K562 (cell line): ENCODE data around the gene DNAAF2. TPM values are rescaled to one million over a fixed set of nuclear protein-coding genes. Genes with fewer than 3 reads are reported as not detected.

Source experiments
- ATF7 ChIP-seq: fragments of 450-650 bp; IDR thresholded peaks from 2 replicates; pipeline ENCODE4 v1.7.1; 2014; ENCODE audit warnings: mild to moderate bottlenecking, moderate library complexity
- CSDE1 ChIP-seq, 2 experiments: fragments of 450-650 bp; IDR thresholded peaks; 2 replicates each; pipeline ENCODE4 v1.6.1; 2016; ENCODE audit warnings: mild to moderate bottlenecking in 1 of 2
- DEAF1 ChIP-seq: fragments of 450-650 bp; formaldehyde crosslinking; IDR thresholded peaks from 2 replicates; pipeline ENCODE4 v1.4.0; 2020; ENCODE audit warnings: mild to moderate bottlenecking, moderate library complexity
- DLX4 ChIP-seq: fragments of 250-450 bp; sonication (Bioruptor Pico); IDR thresholded peaks from 2 replicates; pipeline ENCODE4 v1.6.1; 2021; ENCODE audit warnings: mild to moderate bottlenecking
- DPF2 ChIP-seq: fragments of 450-650 bp; IDR thresholded peaks from 2 replicates; pipeline ENCODE4 v1.6.1; 2016
- E4F1 ChIP-seq: fragments of 250-450 bp; sonication (Bioruptor Pico); IDR thresholded peaks from 2 replicates; pipeline ENCODE4 v1.5.0; 2021; ENCODE audit warnings: mild to moderate bottlenecking, borderline replicate concordance
- GTF2A2 ChIP-seq: IDR thresholded peaks from 2 replicates; pipeline ENCODE4 v1.6.1; 2016; ENCODE audit warnings: mild to moderate bottlenecking, missing genetic modification characterization, missing compliant biosample characterization
- NR2C2 ChIP-seq, 2 experiments: fragments of 200-800 bp in 1 of 2; sonication (Bioruptor generic) in 1 of 2; sonication (generic) in 1 of 2; formaldehyde crosslinking in 1 of 2; IDR thresholded peaks; 2 replicates each; pipeline versions ENCODE4 v1.6.1 to v1.8.0; 2016 to 2022; ENCODE audit warnings: mild to moderate bottlenecking in 1 of 2, missing compliant biosample characterization in 1 of 2, missing genetic modification characterization in 1 of 2, missing genetic modification reagents in 1 of 2
- POLR3A ChIP-seq: IDR thresholded peaks from 2 replicates; pipeline ENCODE4 v1.6.1; 2011; ENCODE audit warnings: borderline replicate concordance, mild to moderate bottlenecking, moderate library complexity; ENCODE audit not compliant: insufficient read length, insufficient read depth; ENCODE audit errors: extremely low read depth
- PREB ChIP-seq: sonication (generic); formaldehyde crosslinking; IDR thresholded peaks from 2 replicates; pipeline ENCODE4 v1.8.1; 2023; ENCODE audit warnings: mild to moderate bottlenecking, missing genetic modification reagents
- SAP30 ChIP-seq: fragments of 200-600 bp; sonication (generic); IDR thresholded peaks from 2 replicates; pipeline ENCODE4 v1.6.1; 2012; ENCODE audit warnings: borderline replicate concordance, low read depth, mild to moderate bottlenecking, moderate library complexity, low read length, control low read depth, inconsistent platforms; ENCODE audit not compliant: insufficient read depth, poor library complexity, severe bottlenecking
- SIN3A ChIP-seq, 2 experiments: fragments of 150-350 bp in 1 of 2; IDR thresholded peaks; 2 replicates each; pipeline ENCODE4 v1.6.1; 2011 to 2016; ENCODE audit warnings: borderline replicate concordance in 2 of 2, low read depth in 2 of 2, low read length in 2 of 2, mild to moderate bottlenecking in 2 of 2, moderate library complexity in 2 of 2; ENCODE audit not compliant: control insufficient read depth in 1 of 2
- SMAD1 ChIP-seq: fragments of 150-350 bp; IDR thresholded peaks from 2 replicates; pipeline ENCODE4 v1.6.1; 2014; ENCODE audit warnings: low read length, low read depth; ENCODE audit not compliant: partially characterized antibody
- SNAPC5 ChIP-seq: fragments of 250-450 bp; sonication (Bioruptor Pico); IDR thresholded peaks from 2 replicates; pipeline ENCODE4 v1.8.0; 2021; ENCODE audit warnings: moderate library complexity, mild to moderate bottlenecking, inconsistent platforms
- SNRNP70 ChIP-seq: fragments of 200-400 bp; formaldehyde crosslinking; optimal IDR thresholded peaks from 2 replicates; pipeline ENCODE3; 2017; ENCODE audit warnings: low read depth, low read length
- YY1 ChIP-seq, 3 experiments: IDR thresholded peaks; 2 replicates each; pipeline ENCODE4 v1.6.1; 2011; ENCODE audit warnings: low read length in 2 of 3, mild to moderate bottlenecking in 2 of 3, moderate library complexity in 2 of 3, borderline replicate concordance in 1 of 3, control low read depth in 1 of 3, low read depth in 1 of 3; ENCODE audit not compliant: insufficient read depth in 3 of 3, insufficient replicate concordance in 2 of 3, control insufficient read depth in 1 of 3, insufficient read length in 1 of 3; ENCODE audit errors: extremely low read depth in 1 of 3
- ZEB2 ChIP-seq: fragments of 450-650 bp; IDR thresholded peaks from 2 replicates; pipeline ENCODE4 v1.6.1; 2016
- ZFP30 ChIP-seq: fragments of 250-450 bp; sonication (Bioruptor Pico); IDR thresholded peaks from 2 replicates; pipeline ENCODE4 v1.8.0; 2022; ENCODE audit warnings: moderate library complexity, mild to moderate bottlenecking, inconsistent platforms, borderline replicate concordance
- ZNF124 ChIP-seq: sonication (generic); formaldehyde crosslinking; IDR thresholded peaks from 2 replicates; pipeline ENCODE4 v1.8.1; 2022; ENCODE audit warnings: missing genetic modification reagents
- polyA plus RNA-seq, 8 experiments: library from polyadenylated mRNA; depleted of rRNA in 4 of 8; stranded (reverse) in 5 of 8; unstranded in 3 of 8; fragments of >200 nt; fragmentation: Nextera tagmentation in 2 of 8; fragmentation: Illumina TruSeq in 1 of 8; extraction: Ambion mirVana in 2 of 8; extraction: Trizol in 1 of 8; gene quantifications; 2 replicates each; pipeline versions ENCODE4 v1.2.1 to v1.2.3, GENCODE V29; 2011 to 2014; ENCODE audit warnings: inconsistent platforms in 1 of 8, missing spikeins in 1 of 8
- total RNA-seq, 7 experiments: library from RNA; depleted of rRNA in 6 of 7; stranded (reverse); fragments of >200 nt in 6 of 7; fragmentation: Illumina TruSeq in 2 of 7; extraction: Trizol in 2 of 7; gene quantifications; 2 replicates each; pipeline versions ENCODE4 v1.2.1 to v1.2.3, GENCODE V29; 2011 to 2021; ENCODE audit warnings: low replicate concordance in 1 of 7

DNAAF2 gene
- total and polyA plus RNA-seq, 9 of the 15 experiments (the other 6 are each of a cell fraction or from before 2014, with no cell fraction given) = 2.4 to 14.6 (median 11.1) TPM

- no peak for TF ChIP-seq E4F1 (CRISPR knock-in tag)
- TF ChIP-seq ATF7 = no peak; the same call in 1 of the 2 replicates
- TF ChIP-seq YY1 (IDR thresholded peaks at IDR 0.05; ENCODE audit: borderline replicate concordance in 1 of 3, control insufficient read depth in 1 of 3, extremely low read depth in 1 of 3, insufficient read depth in 3 of 3, insufficient read length in 1 of 3, insufficient replicate concordance in 2 of 3, low read depth in 1 of 3, low read length in 2 of 3) = no peak
- TF ChIP-seq SIN3A (IDR thresholded peaks at IDR 0.05; ENCODE audit: borderline replicate concordance in 2 of 2, control insufficient read depth in 1 of 2, low read depth in 2 of 2, low read length in 2 of 2) = no peak
- no peak for TF ChIP-seq DLX4 (CRISPR knock-in tag)
- TF ChIP-seq ZNF124 (CRISPR knock-in tag) = no peak
- TF ChIP-seq CSDE1 (IDR thresholded peaks at IDR 0.05) = no peak; a peak in 1 of 4 replicates
- TF ChIP-seq PREB (CRISPR knock-in tag) = no peak
- no peak for TF ChIP-seq SMAD1
- no peak for TF ChIP-seq GTF2A2 (tag)
- peak; percentile 74; the same call in 1 of the 2 replicates for TF ChIP-seq ZEB2
- no peak for TF ChIP-seq SNRNP70
- TF ChIP-seq DEAF1 = 0 out of 2 replicates have a peak, but pooled peaks have one; percentile 18
- TF ChIP-seq NR2C2 (CRISPR knock-in tag; IDR thresholded peaks at IDR 0.05) = no peak
- peak; percentile 58; the same call in 1 of the 2 replicates for TF ChIP-seq NR2C2 (tag; IDR thresholded peaks at IDR 0.05)
- no peak for TF ChIP-seq ZFP30
- TF ChIP-seq POLR3A = peak; percentile 83
- no peak for TF ChIP-seq SAP30
- no peak for TF ChIP-seq DPF2
- TF ChIP-seq SNAPC5 (CRISPR knock-in tag) = no peak
These were observed 48.2 kb downstream of the DNAAF2 start (continued) for GRCh38 chr14:49586673-49587460.
